Left lung (tissue), 10 donors: ENCODE results near the gene ATP10B. TPM values are rescaled to one million over a fixed set of nuclear protein-coding genes. Genes with fewer than 3 reads are reported as not detected.
"Not testable (repeated sequence)": the region's sequence is repeated elsewhere in the genome, so short reads cannot be mapped to it uniquely, and the experiment has no call there.

Source experiments
- ATAC-seq: fragments of 200-7000 bp; cut with Tn5 transposase; one replicate; pipeline ENCODE4 v1.9.1; 2020; ENCODE audit warnings: moderate library complexity
- DNase-seq, 4 donors: peaks; one replicate each; pipeline ENCODE4 v3.0.0-alpha.2; 2013 to 2020
- H3K27ac ChIP-seq, 2 donors: fragments of 200-600 bp; sonication (generic) in 1 of 2; one replicate each; pipeline versions ENCODE4 v1.5.0 to v1.8.0; 2020 to 2021
- H3K27me3 ChIP-seq, 2 donors: fragments of 200-600 bp; sonication (generic) in 1 of 2; one replicate each; pipeline versions ENCODE4 v1.5.0 to v1.8.0; 2020 to 2021
- H3K36me3 ChIP-seq, 2 donors: fragments of 200-600 bp; sonication (generic) in 1 of 2; one replicate each; pipeline versions ENCODE4 v1.5.0 to v1.8.0; 2020 to 2021
- H3K4me1 ChIP-seq, 2 donors: fragments of 200-600 bp; one replicate each; pipeline ENCODE4 v1.8.0; 2021
- H3K4me3 ChIP-seq, 2 donors: fragments of 200-600 bp; sonication (generic) in 1 of 2; one replicate each; pipeline versions ENCODE4 v1.5.0 to v1.8.0; 2020 to 2021; ENCODE audit warnings: mild to moderate bottlenecking in 1 of 2
- H3K9me3 ChIP-seq, 2 donors: fragments of 200-600 bp; sonication (generic) in 1 of 2; one replicate each; pipeline versions ENCODE4 v1.5.0 to v1.8.0; 2020 to 2021
- CTCF ChIP-seq, 2 donors: fragments of 200-600 bp; sonication (generic) in 1 of 2; IDR thresholded peaks; one replicate each; pipeline versions ENCODE4 v1.5.0 to v1.8.0; 2021; ENCODE audit warnings: antibody characterized with exemption in 2 of 2
- intact Hi-C, 2 donors: fragments of 100-400 bp; cut with DNase I; formaldehyde crosslinking; loops; one replicate each; pipeline versions ENCODE4 v1.11.2 to v1.14.2; 2022
- polyA plus RNA-seq, 6 donors: library from polyadenylated mRNA; unstranded; fragments of 120-200 nt; gene quantifications; one replicate each; pipeline ENCODE4 v1.2.1, GENCODE V29; 2013; ENCODE audit not compliant: insufficient read length in 6 of 6
- total RNA-seq, 2 donors: library from RNA; stranded (reverse); fragmentation: NEBNext Ultra II Directional; extraction: Animal tissue kit (Norgen Biotek cat#: 25700); gene quantifications; one replicate each; pipeline ENCODE4 v1.2.1, GENCODE V29; 2021
- donor health status: DM: no; HTN: yes; CAD: no.
- donor health status: DM: no; HTN: no; CAD: no.

The ATP10B gene
- total and polyA plus RNA-seq, 8 donors, result 0.09 to 0.55 (median 0.37) TPM

DNA sequence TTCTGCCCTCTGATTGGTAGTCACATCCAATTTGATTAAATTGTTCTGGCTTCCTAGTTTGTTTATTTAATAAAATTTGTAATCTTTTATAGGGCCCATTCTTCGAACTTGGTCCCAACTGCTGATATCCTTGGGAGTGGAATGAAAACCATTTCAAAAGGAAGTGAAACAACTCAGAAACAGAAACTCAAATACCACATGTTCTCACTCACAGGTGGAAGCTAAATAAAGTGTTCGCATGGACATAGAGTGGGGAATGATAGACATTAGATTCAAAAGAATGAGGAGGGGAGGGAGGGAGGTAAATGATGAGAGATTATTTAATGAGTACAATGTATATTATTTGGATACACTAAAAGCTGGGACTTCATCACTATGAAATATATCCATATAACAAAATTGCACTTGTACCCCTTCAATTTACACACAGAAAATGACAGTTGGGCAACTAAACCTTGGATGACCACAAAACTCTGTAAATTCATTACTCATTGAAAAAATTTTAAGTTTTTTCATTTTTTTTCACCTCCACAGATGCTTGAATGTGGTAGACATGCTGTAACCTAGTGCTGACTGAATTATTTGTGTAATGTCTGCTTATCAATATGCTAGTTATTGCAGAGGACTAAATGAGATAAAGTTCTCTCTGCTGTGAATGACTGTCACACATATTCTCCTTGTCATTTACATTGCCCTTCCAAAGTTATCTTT, 16.0 kb downstream of the ATP10B start:
- no peak for TF ChIP-seq CTCF (IDR thresholded peaks at IDR 0.05)
- intact Hi-C loops, result no loop called here
- H3K4me3 ChIP-seq, result no peak overlapping the region
- H3K36me3 ChIP-seq, result no peaks in the 10 kb centered on the region
- H3K27ac ChIP-seq, result no peak overlapping the region
- no peaks in the 10 kb centered on the region for H3K27me3 ChIP-seq
- DNase-seq, result no peak
- H3K9me3 ChIP-seq, result peaks cover 0 to 5% of the 10 kb centered on the region in 2 donors
- no peaks in the 10 kb centered on the region for H3K4me1 ChIP-seq
- no peak for ATAC-seq

DNA sequence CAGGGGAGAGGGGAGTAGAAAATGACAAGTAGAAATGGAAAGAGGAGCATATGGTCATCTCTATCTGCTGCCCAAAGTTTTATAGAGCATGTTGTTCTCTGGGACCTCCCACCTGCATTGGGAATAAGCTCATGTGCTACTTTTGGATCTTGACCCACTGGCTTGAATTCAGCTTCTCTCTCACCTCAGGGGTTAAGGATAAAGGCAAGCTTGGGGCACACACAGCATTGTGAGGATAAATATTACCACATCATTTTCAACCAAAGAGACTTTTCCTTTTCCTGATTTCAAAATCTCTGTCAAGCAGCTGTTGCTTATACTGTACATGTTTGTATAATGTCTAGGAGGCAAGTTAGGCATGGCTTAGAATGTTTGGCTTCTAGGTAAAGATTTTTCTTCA, 16.6 kb downstream of the ATP10B start:
- H3K27ac ChIP-seq, result no peak overlapping the region
- ATAC-seq (peak; percentile 49), DNase-seq (peak in 2 of 4 donors; percentile 45 to 78)
- TF ChIP-seq CTCF (IDR thresholded peaks at IDR 0.05), result no peak
- no peaks in the 10 kb centered on the region for H3K27me3 ChIP-seq
- H3K4me3 ChIP-seq, result no peak overlapping the region
- peaks cover 0 to 5% of the 10 kb centered on the region in 2 donors for H3K9me3 ChIP-seq
- intact Hi-C loops, result no loop called here
- no peaks in the 10 kb centered on the region for H3K4me1 ChIP-seq
- no peaks in the 10 kb centered on the region for H3K36me3 ChIP-seq

GRCh38 chr5:160833806-160834205, 18.2 kb downstream of the ATP10B start:
- Histone ChIP-seq H3K27me3 (no peaks in the 10 kb centered on the region), H3K9me3 (peaks cover 0 to 5% of the 10 kb centered on the region in 2 donors), H3K4me1 (no peaks in the 10 kb centered on the region), H3K36me3 (no peaks in the 10 kb centered on the region), H3K27ac (no peak overlapping the region), H3K4me3 (no peak overlapping the region)
- ATAC-seq, result no peak
- TF ChIP-seq CTCF (IDR thresholded peaks at IDR 0.05), result no peak
- no peak for DNase-seq
- intact Hi-C loops, result no loop called here

DNA sequence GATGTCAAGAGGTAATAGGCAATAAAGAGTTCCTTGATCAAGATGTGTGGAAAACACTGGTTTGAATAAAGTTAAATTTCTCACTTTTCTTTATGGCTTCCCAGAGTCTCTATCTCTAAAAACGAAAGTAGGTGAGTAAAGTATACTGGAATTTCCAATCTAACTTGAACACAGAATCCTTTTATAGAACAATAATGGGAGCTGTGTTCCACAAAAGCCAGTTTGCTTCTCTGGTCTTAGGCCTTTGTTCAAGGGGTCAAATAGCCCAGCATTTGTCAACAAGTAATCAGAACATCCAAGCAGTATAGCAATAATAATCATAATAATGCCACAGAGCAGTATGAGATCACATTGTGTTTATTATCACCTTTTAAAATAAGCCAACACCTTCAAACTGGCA, 20.2 kb downstream of the ATP10B start:
- Histone ChIP-seq H3K9me3 (peaks cover 0 to 9% of the 10 kb centered on the region in 2 donors), H3K27me3 (no peaks in the 10 kb centered on the region), H3K36me3 (no peaks in the 10 kb centered on the region), H3K27ac (no peak overlapping the region), H3K4me3 (no peak overlapping the region), H3K4me1 (no peaks in the 10 kb centered on the region)
- DNase-seq (no peak), ATAC-seq (no peak)
- TF ChIP-seq CTCF (IDR thresholded peaks at IDR 0.05), result no peak
- intact Hi-C loops, result no loop called here

DNA sequence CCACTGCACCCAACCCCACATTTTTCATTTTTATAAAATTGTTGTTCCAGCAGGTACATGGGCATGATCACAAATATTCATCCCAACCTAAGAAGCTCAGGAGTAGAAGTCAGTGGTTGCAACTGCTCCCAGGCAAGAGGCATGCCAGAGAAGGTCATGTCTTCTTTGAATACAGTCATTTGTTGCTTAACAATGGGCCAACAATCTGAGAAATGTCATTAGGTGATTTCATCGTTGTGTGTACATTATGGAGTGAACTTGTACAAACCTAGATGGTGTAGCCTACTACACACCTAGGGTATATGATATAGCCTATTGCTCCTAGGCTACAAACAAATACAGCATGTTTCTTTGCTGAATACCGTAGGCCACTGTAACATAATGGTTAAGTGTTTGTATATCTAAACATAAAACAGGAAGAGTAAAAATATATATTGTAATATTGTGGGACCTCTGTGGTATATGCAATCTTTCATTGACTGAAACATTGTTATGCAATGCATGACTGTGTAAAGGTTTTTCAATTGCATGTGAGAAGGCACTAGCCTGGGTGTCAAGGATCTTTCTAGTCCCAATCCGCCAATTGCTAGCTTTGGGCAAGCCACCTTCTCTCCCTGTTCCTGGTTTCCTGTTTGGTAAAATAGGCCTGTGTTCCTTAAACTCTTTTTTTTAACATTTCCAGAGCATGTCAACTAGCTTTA, 27.6 kb downstream of the ATP10B start:
- Histone ChIP-seq H3K4me3 (no peak overlapping the region), H3K4me1 (no peaks in the 10 kb centered on the region), H3K27me3 (no peaks in the 10 kb centered on the region), H3K27ac (no peak overlapping the region), H3K36me3 (no peaks in the 10 kb centered on the region), H3K9me3 (peaks cover 0 to 29% of the 10 kb centered on the region in 2 donors)
- ATAC-seq (no peak), DNase-seq (no peak)
- intact Hi-C loops, result no loop called here
- no peak for TF ChIP-seq CTCF (IDR thresholded peaks at IDR 0.05)

GRCh38 chr5:160812996-160813395, 39.0 kb downstream of the ATP10B start:
- ATAC-seq, DNase-seq, H3K4me3 ChIP-seq, H3K27me3 ChIP-seq, intact Hi-C loops, H3K36me3 ChIP-seq, H3K27ac ChIP-seq, H3K4me1 ChIP-seq: not testable (repeated sequence)
- H3K9me3 ChIP-seq, result peaks cover 0 to 14% of the 10 kb centered on the region in 2 donors
